ENCODE data around the gene KRTAP25-1.

Gene KRTAP25-1

GRCh38 chr21:30289215-30289614 lies at the start of gene KRTAP25-1:
Gene KRTAP25-1 (minus strand): TSS chr21:30289514. CDS start chr21:30289490, 24 bp downstream.
- DNase-seq: no peak

DNA sequence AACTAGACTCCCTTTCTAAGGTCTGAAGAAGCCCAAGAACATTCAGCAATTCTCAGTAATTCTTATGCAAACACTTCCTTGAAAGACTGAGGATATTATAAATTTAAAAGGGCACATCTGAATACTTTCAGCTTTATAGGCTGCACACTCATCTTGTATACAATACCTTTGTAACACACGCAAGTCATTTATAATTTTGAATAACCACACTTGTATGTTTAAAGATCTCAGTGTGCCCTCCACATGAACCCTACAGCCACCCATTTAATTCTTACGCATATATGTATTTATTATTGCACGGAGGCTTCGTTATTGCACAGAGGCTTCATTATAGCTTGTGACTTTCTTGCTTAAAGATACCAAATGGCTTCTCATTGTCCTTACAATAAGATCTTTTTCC lies 49.4 kb upstream of the KRTAP25-1 start:
- DNase-seq: no peak

DNA sequence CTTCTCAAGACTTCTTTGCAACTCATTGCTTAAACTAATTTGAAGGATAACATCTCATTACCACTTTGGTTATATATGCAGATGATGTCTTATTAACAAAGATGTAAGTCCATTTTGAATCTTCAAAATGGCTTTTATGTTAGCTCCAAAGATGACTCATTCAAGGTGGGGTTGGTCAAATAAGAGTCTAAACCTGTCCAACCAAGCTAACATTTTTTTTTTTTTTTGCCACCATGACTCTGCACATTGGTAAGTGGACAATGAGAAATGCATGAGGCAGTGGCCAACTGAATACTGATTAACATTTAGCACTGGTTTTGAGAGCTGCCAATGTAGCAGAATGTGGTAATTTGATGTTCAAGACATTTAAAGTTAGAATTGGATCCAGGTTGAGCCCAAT lies 48.5 kb upstream of the KRTAP25-1 start:
- no peak for DNase-seq

DNA sequence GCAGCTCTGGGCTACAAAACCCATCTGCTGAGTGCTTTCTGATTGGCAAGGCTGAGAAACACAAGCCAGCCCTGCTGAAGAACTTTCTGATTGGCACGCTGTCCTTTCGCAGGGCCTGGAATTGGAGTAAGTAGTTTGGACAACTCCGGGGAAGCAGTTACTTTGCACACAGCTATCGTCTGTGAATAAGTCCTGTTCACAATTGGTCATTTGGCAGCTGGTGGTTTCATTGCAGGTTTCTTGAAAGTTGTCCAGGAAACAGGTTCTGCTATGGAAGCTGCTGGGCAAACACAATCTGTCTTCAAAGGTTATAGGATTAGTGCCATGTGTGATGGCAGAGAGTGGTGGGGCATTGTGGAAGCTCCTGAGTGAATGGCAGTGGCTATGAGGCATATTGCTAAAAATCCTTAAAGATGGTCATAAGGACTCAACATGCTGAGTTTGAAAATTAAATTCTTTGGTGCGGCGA lies 48.0 kb upstream of the KRTAP25-1 start, which contains the start of gene KRTAP27-1:
TSS of gene KRTAP27-1 (minus strand) at position 419 of the 469 bp plus-strand sequence. CDS start at position 393, 26 bp downstream.
- no peak for DNase-seq

DNA sequence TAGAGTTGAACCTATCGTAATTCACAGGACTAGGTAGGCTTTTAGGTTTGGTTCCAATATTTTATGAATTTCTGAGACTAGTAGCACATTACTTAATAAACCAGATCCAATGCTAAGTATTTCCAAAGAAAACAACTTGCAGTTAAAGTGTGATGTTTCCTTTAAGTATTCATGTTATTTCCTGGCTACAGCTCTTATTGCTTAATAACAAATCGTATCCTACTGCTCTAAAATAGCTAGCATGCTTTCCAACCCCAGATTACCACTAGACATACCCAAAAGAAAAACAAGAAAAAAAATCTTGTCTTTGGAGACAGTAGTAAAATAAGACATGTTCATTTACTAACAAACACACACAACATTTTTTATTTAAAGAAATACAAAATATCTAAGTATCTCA lies 47.3 kb upstream of the KRTAP25-1 start:
- no peak for DNase-seq

DNA sequence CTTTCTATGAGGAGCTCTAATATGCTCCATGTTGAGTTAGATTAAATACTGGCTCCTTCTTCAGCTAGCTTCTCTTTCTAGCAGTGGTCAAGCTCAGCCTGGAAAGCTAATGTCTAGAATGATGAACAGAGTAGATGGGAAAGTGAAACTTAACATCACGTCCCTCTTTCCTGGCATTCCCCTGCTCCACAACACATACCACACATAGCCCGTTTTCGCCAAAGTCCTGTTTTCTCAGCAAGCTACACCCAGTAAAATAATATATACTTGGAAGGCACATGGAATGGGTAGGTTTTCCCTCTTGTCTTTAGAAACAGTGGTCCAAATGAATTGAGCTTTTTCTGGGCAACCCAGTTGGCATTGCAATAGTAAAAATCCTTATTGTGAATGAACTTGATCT lies 44.4 kb upstream of the KRTAP25-1 start:
- DNase-seq: no peak

DNA sequence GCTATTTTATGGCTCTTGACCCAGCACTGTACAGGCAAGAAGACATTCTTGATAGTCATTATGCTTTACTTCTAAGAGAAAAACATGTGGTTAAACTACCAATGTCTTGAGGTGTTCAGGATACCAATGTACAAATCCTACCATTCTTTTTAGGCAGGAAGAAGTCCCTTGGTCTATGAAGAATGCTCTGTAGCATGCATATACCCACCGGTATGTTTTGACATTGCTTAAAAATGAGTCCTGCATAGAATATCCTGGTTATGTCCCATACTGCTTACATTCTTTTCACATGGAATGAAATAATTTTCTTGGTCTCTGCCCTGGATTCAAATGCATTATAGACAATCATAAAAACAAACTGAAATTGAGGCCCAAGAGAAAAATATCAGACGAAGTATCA lies 43.4 kb upstream of the KRTAP25-1 start:
- DNase-seq: no peak

DNA sequence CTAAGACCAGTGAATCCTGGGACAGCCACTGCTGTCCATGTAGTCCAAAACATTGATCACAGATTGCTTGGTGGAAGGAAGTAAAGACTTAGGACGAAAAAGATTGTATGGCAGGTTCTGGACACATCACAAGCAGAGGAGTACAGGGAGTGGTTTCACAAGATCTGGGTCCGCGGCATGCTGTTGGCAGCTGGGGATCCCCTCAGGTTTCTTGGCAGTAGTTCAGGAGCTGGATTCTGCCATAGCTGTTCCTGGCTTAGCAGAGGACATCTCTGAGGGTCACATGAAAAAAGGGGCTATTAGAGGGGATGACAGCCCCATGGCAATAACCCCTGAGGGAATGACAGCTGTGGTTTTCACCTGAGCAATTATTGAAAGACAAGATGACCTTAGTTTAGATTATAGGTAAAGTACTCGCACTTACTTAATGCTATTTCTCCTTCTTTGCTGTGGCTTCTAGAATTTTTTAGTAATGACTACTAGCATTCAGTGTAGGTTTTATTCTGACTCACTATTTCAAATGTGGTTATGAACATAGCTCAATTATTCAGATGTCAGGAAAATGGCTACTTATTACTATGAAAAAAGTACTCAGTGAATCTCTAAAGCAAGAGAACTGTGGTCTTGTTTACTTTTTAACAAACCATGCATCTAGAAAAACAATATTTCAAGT lies 40.0 kb upstream of the KRTAP25-1 start:
- DNase-seq: no peak

- no peak for DNase-seq
Observed at GRCh38 chr21:30326390-30326789, 37.1 kb upstream of the KRTAP25-1 start.

DNA sequence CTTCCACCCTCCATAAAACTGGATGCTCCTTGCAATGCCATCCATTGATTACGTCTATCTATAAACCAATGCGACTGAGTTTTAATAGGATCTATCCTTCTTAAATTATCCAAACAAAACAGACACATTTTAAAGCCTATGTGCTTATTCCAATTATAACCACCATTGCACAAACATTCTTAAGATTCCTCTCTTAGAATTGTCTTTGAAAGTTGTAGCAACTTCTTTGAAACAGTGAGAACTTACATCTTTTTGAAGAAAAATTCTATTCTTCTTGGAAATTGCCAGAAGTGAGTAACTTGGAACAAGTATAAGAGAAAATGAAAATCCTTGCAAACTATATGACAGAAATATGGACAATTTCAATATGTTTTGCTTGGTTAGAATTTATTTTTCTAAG lies 30.9 kb upstream of the KRTAP25-1 start, which contains the start of gene KRTAP26-1:
TSS of gene KRTAP26-1 (minus strand) at position 101 of the 400 bp plus-strand sequence. CDS start 280 bp downstream, outside the sequence.
- no peak for DNase-seq

GRCh38 chr21:30315701-30316100 lies 26.4 kb upstream of the KRTAP25-1 start:
- DNase-seq: no peak

DNA sequence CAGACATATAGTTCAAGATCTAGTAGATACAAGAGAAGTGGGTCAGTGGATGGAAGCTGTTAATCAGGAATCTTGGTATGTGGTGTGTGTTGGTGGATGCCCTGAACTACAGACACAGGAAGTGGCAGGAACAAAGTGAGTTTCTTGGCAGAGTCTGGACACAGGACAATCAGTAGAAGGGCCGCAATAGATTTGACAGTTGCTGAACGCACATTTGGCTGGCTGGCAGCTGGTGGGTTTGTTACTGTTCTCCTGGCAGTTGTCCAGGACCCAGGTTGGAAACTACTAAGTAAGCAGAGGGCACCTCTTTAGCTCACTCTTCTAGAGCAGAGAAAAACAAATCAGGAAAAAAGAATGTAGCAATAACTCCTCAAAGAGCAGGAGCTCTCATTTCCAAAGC lies 17.6 kb upstream of the KRTAP25-1 start:
- DNase-seq: no peak

DNA sequence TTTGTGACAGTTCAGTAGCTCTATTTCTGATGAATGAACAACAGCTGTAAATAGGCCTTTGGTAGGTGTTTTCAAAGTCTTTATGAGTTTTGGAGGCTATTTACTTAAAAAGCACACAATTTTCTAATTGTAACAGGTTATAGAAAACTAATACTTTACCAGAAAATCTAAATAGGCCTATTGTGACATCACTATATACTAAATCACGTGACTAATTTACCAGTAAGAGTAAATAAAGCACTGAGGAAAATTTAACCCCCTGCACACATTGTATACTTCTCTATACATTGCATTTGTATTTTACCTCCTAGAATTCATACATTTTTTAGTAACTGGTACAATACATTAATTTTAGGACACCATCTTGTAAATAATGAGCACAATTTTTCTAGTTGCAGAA lies 15.8 kb upstream of the KRTAP25-1 start:
- DNase-seq: no peak

DNA sequence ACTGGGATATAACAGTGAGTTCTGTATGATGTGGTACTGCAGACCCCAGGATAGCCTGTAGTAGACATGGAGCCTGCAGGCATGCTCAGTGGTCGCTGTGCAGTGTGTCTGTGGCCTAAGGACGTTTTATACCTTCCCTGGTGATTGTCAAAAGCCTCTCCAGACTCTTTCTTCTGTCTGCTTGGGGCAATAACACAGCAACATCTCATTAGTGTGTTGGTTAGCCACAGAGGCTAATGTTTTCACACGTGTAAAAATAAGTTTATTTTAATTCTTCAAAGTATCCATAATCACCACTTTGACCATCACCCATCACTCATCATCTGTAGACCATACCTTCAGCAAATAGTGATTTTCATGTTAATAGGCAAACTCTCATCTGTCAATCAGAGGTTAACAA lies 6.5 kb downstream of the KRTAP25-1 start, which contains the start of gene KRTAP24-1:
TSS of gene KRTAP24-1 (minus strand) at position 101 of the 400 bp plus-strand sequence. CDS start at position 83, 18 bp downstream.
- no peak for DNase-seq

DNA sequence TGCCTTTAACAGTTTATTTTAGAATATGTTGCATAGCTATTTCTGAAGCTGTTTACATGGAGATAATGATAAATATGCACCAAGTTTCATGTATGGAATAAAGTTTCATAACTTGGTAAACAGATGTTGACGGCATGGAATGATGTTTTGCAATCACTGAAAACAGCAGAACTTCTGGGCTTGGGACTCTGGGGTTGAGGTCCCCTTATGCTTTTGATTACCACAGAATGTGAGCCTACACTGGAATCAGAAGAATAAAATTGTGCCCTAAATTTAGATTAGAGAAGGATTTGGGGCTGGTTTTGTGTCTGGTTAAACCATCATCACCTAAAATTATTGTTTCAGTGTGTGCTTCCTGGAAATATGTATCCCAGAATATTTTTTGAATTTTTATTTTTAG lies 17.7 kb downstream of the KRTAP25-1 start:
- DNase-seq: no peak

DNA sequence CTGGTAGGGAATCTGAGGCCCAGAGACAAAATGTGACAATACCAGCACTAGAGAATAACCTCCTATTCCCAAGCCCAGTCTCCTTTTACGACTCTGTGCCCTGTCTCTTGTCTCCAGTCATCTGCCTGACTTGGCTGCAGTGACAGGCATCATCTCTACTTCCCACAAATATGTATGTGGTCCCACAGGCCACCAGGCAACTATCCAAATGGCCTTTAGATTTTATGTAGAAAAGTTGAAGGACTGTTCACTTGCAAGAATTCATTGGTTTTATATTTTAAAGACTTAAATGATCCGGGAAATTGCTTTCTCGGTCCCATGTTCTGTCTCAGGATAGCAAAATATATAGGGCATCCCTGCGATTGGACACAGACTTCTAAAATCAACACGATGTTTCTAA lies 18.2 kb downstream of the KRTAP25-1 start:
- no peak for DNase-seq

- no peak for DNase-seq
Observed at GRCh38 chr21:30269803-30270530, 19.3 kb downstream of the KRTAP25-1 start.

DNA sequence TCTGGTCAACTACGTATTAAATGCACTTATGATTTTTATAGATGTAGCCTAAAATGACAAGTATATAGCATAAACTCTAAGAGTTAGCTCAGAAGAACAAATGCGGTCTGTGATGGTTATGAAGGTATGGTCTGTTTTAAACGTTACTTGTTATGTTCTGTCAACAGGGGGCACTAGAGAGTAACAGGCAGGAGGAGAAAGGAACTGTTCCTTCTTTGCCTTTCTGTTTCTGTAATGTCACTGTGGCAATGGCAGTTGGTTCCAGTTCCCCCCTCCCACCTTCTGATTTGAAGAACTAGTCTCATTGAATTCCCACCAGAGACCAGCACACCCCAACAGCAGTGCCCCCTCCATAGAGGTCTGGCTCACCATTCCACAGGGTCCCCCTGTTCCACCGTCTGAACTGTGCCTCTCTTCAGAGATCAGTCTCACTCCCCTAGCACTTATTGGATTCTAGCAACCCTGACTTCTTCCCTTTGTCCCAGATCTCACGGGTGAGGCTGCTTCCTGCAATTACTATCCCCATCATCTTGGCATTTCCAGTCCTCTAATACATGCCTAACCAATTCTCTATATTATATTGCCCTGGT lies 20.6 kb downstream of the KRTAP25-1 start:
- DNase-seq: no peak

- no peak for DNase-seq
Observed at GRCh38 chr21:30257773-30258172, 31.5 kb downstream of the KRTAP25-1 start.

GRCh38 chr21:30256100-30256499 lies 33.2 kb downstream of the KRTAP25-1 start:
- DNase-seq: no peak

GRCh38 chr21:30255679-30256078 lies 33.6 kb downstream of the KRTAP25-1 start:
- no peak for DNase-seq

GRCh38 chr21:30251781-30252180 lies 37.5 kb downstream of the KRTAP25-1 start:
- DNase-seq: no peak

GRCh38 chr21:30249936-30250335 lies 39.4 kb downstream of the KRTAP25-1 start:
- no peak for DNase-seq

GRCh38 chr21:30248844-30249243 lies 40.5 kb downstream of the KRTAP25-1 start:
- no peak for DNase-seq
